Large intestine (tissue), 3 donors: ENCODE results near the gene HTR4. TPM values are rescaled to one million over a fixed set of nuclear protein-coding genes. Genes with fewer than 3 reads are reported as not detected.

Source experiments
- DNase-seq, 2 donors: peaks; one replicate each; pipeline versions ENCODE4 v3.0.0 to v3.0.0-alpha.2; 2013
- H3K27ac ChIP-seq: one replicate; pipeline ENCODE4 v1.5.1; 2013; ENCODE audit warnings: low read length
- H3K27me3 ChIP-seq: 2 replicates; pipeline ENCODE4 v1.6.1; 2013; ENCODE audit warnings: low read length; ENCODE audit not compliant: control insufficient read depth, insufficient read depth
- H3K36me3 ChIP-seq: 2 replicates; pipeline ENCODE4 v1.6.1; 2013; ENCODE audit warnings: low read length; ENCODE audit not compliant: control insufficient read depth, insufficient read depth
- H3K4me1 ChIP-seq: one replicate; pipeline ENCODE4 v1.6.1; 2013; ENCODE audit warnings: low read length; ENCODE audit not compliant: control insufficient read depth, insufficient read depth
- H3K4me3 ChIP-seq: one replicate; pipeline ENCODE4 v1.5.1; 2013; ENCODE audit warnings: low read length
- H3K9me3 ChIP-seq: one replicate; pipeline ENCODE4 v1.6.1; 2013; ENCODE audit warnings: mild to moderate bottlenecking, low read depth, low read length, moderate library complexity; ENCODE audit not compliant: control insufficient read depth
- WGBS: methylation state at CpG from one replicate; pipeline ENCODE4 v1.1.5; 2013; ENCODE audit warnings: low lambda C conversion rate; ENCODE audit not compliant: insufficient coverage; 5-methylcytosine and 5-hydroxymethylcytosine counted together
- polyA plus RNA-seq: library from polyadenylated mRNA; unstranded; fragments of 120-200 nt; gene quantifications from one replicate; pipeline ENCODE4 v1.2.1, GENCODE V29; 2013

The HTR4 gene
- polyA plus RNA-seq, 1 donor, result 4.7 TPM

- WGBS, result 60% methylated on average over 1 of the region's 2 CpGs
- no peak overlapping the region for H3K27ac ChIP-seq
These were observed 9.2 kb upstream of the HTR4 start for GRCh38 chr5:148663509-148663908.

DNA sequence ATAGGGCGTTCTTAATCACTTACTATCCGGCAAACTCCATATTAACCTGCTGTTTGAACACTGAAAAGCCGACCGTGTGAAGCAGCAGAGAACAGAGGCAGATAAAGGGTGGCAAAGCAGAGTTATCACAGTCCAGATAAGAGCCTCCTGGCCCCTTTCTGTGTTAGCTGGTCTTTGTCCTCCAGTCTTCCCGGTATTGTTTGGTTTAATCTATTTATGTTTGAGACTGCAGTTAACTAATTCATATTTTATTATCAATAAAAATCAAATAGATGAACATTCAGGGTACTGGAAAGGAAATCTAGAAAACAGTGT lies 6.0 kb upstream of the HTR4 start:
- WGBS, result no CpG with 5 or more reads among the region's 5 CpGs
- no peaks in the 10 kb centered on the region for H3K9me3 ChIP-seq
- peak overlapping the region; percentile 52 for H3K27ac ChIP-seq
- H3K4me3 ChIP-seq, result no peak overlapping the region
- no peaks in the 10 kb centered on the region for H3K36me3 ChIP-seq
- H3K27me3 ChIP-seq, result no peaks in the 10 kb centered on the region
- peaks cover 29% of the 10 kb centered on the region for H3K4me1 ChIP-seq
- no peak for DNase-seq

More at GRCh38 chr5:148663509-148663908, 9.2 kb upstream of the HTR4 start:
- H3K27me3 ChIP-seq, result no peaks in the 10 kb centered on the region
- H3K4me3 ChIP-seq, result no peak overlapping the region
- H3K4me1 ChIP-seq, result peaks cover 27% of the 10 kb centered on the region
- no peak for DNase-seq
- H3K36me3 ChIP-seq, result no peaks in the 10 kb centered on the region
- H3K9me3 ChIP-seq, result no peaks in the 10 kb centered on the region

- Histone ChIP-seq H3K27ac (peak overlapping the region; percentile 52), H3K36me3 (no peaks in the 10 kb centered on the region), H3K9me3 (no peaks in the 10 kb centered on the region), H3K27me3 (no peaks in the 10 kb centered on the region), H3K4me3 (no peak overlapping the region), H3K4me1 (peaks cover 31% of the 10 kb centered on the region)
- WGBS, result no CpG with 5 or more reads among the region's 2 CpGs
- peak in 1 of 2 donors; percentile 82 for DNase-seq
These were observed 5.5 kb upstream of the HTR4 start for GRCh38 chr5:148659641-148660345.

DNA sequence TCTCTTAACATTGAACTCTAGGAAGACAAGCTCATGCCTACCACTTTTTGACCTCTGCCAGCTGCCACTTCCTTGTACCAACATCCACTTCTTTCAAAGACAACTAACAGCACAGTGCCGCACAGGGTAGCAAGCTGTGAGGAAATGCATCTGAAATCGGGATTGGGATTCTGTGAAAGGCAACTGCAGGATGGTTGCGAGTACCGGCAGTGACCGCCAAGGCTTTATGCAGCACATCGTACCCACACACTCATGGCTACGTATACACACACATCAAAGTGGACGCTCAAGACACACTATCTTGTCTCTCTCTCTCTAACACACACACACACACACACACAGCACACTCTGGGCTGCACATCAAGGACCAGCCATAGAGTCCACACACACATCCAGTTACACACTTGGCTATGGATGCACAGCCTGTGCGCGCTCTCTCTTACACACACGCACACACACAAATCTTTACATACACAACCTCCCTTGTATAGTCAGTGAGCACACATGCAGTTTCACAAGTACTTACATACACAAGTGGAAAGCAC lies 964 bp downstream of the HTR4 start:
- WGBS, result 60% methylated on average over 1 of the region's 11 CpGs
- Histone ChIP-seq H3K4me3 (peak overlapping the region; percentile 34), H3K4me1 (peaks cover 9% of the 10 kb centered on the region), H3K27me3 (peaks cover 5% of the 10 kb centered on the region), H3K27ac (peak overlapping the region; percentile 3), H3K36me3 (no peaks in the 10 kb centered on the region), H3K9me3 (no peaks in the 10 kb centered on the region)
- DNase-seq, result peak in 1 of 2 donors; percentile 36

DNA sequence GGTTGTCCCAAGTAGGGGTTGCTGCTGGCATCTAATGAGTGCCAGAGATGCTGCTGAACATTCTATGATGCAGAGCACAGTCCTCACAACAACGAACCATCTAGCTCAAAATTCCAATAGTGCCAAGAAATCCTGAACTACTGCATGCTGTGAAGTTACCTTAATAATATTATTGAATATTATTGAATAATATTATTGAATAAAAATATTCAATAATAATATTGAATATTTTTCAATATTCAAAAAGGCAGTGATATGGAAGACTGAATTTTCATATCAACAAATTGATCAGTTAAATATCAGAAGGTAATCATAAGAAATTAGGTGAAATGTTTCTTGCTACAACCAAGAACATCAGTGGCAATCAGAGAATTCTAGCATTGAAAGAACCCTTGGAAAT lies 2.8 kb downstream of the HTR4 start:
- Histone ChIP-seq H3K9me3 (no peaks in the 10 kb centered on the region), H3K4me1 (peaks cover 5% of the 10 kb centered on the region), H3K27ac (no peak overlapping the region), H3K4me3 (no peak overlapping the region), H3K36me3 (no peaks in the 10 kb centered on the region), H3K27me3 (peaks cover 5% of the 10 kb centered on the region)
- 100% methylated on average over 1 of the region's 1 CpG for WGBS
- no peak for DNase-seq

- Histone ChIP-seq H3K9me3 (no peaks in the 10 kb centered on the region), H3K4me1 (peaks cover 8% of the 10 kb centered on the region), H3K4me3 (no peak overlapping the region), H3K27ac (no peak overlapping the region), H3K36me3 (no peaks in the 10 kb centered on the region), H3K27me3 (no peaks in the 10 kb centered on the region)
- DNase-seq, result no peak
These were observed 8.8 kb downstream of the HTR4 start for GRCh38 chr5:148645527-148645926.

GRCh38 chr5:148641735-148642134 lies 12.6 kb downstream of the HTR4 start:
- 10% methylated on average over 2 of the region's 4 CpGs for WGBS
- Histone ChIP-seq H3K4me3 (no peak overlapping the region), H3K27me3 (no peaks in the 10 kb centered on the region), H3K36me3 (no peaks in the 10 kb centered on the region), H3K9me3 (no peaks in the 10 kb centered on the region), H3K27ac (no peak overlapping the region), H3K4me1 (peaks cover 8% of the 10 kb centered on the region)
- peak; percentile 45 to 79 for DNase-seq

DNA sequence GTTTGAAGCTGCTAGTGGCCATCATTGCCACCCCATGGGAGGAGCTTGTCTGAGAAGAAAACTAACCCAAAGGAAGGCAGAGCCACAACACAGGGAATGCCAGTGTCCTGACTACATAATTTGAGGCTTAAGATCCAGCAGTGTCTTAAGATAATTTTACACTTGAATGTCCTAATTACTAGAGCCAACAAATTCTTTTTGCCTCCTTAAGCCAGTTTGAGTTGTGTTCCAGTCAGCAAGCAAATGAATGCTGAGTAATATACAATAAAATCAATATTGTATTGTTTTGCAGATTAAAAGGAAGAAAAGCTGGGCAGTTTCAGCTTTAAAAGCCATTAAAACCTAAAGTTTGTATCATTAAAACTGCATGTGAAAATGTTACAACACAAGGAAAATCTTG lies 13.9 kb downstream of the HTR4 start:
- no peak for DNase-seq
- no peaks in the 10 kb centered on the region for H3K36me3 ChIP-seq
- no peak overlapping the region for H3K4me3 ChIP-seq
- no peak overlapping the region for H3K27ac ChIP-seq
- no peaks in the 10 kb centered on the region for H3K9me3 ChIP-seq
- peaks cover 13% of the 10 kb centered on the region for H3K4me1 ChIP-seq
- no peaks in the 10 kb centered on the region for H3K27me3 ChIP-seq

DNA sequence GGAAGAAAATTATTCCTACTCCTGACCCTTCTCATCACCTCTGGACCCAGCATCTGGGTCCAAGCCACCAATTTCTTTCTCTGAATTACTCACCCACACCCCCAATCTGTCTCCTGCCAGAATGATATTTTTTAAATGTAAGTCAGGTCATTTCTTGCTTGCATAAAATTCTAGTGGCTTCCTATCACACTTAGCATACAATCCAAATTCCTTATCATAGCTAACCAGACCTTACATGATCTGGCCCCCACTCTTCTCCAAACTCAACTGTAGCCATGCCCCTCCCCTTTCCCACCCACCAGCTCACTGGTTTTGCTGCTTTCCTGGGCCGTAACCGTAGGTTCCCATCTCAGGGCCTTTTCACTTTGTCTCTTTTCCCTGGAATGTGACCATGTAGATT lies 15.2 kb downstream of the HTR4 start:
- peaks cover 17% of the 10 kb centered on the region for H3K4me1 ChIP-seq
- WGBS, result 100% methylated on average over 2 of the region's 2 CpGs
- no peak for DNase-seq
- H3K27me3 ChIP-seq, result no peaks in the 10 kb centered on the region
- no peaks in the 10 kb centered on the region for H3K36me3 ChIP-seq
- H3K27ac ChIP-seq, result no peak overlapping the region
- H3K9me3 ChIP-seq, result no peaks in the 10 kb centered on the region
- no peak overlapping the region for H3K4me3 ChIP-seq

GRCh38 chr5:148636353-148636752 lies 18.0 kb downstream of the HTR4 start:
- H3K27me3 ChIP-seq, result no peaks in the 10 kb centered on the region
- peak overlapping the region; percentile 47 for H3K27ac ChIP-seq

More at GRCh38 chr5:148636353-148636752, 18.0 kb downstream of the HTR4 start:
- Histone ChIP-seq H3K4me1 (peaks cover 14% of the 10 kb centered on the region), H3K9me3 (no peaks in the 10 kb centered on the region), H3K4me3 (no peak overlapping the region), H3K36me3 (no peaks in the 10 kb centered on the region)
- DNase-seq, result no peak
- 72% methylated on average over 3 of the region's 3 CpGs for WGBS
